ENCODE data around the gene CFAP100.

CFAP100 gene

GRCh38 chr3:126357295-126358037 lies 37.2 kb upstream of the CFAP100 start, which contains the start of gene KLF15:
KLF15 (minus strand) TSS chr3:126357408; CDS start chr3:126352922, 4,486 bp downstream.
- peak; percentile 50 for DNase-seq

GRCh38 chr3:126358038-126358815 lies 36.5 kb upstream of the CFAP100 start:
- DNase-seq: peak; percentile 18

GRCh38 chr3:126358816-126359181 lies 35.9 kb upstream of the CFAP100 start:
- DNase-seq: no peak

GRCh38 chr3:126360046-126360713 lies 34.5 kb upstream of the CFAP100 start:
- no peak for DNase-seq

GRCh38 chr3:126360714-126361060 lies 34.0 kb upstream of the CFAP100 start:
- no peak for DNase-seq

GRCh38 chr3:126361211-126361610 lies 33.5 kb upstream of the CFAP100 start:
- no peak for DNase-seq

GRCh38 chr3:126364130-126364695 lies 30.5 kb upstream of the CFAP100 start:
- no peak for DNase-seq

- no peak for DNase-seq
Measured at GRCh38 chr3:126364731-126365301, 29.9 kb upstream of the CFAP100 start.

GRCh38 chr3:126365351-126366277 lies 29.1 kb upstream of the CFAP100 start:
- no peak for DNase-seq

- no peak for DNase-seq
Measured at GRCh38 chr3:126367316-126367805, 27.3 kb upstream of the CFAP100 start.

- DNase-seq: no peak
Measured at GRCh38 chr3:126369490-126369889, 25.2 kb upstream of the CFAP100 start.

- DNase-seq: no peak
Measured at GRCh38 chr3:126370055-126370454, 24.7 kb upstream of the CFAP100 start.

- DNase-seq: no peak
Measured at GRCh38 chr3:126370606-126371005, 24.1 kb upstream of the CFAP100 start.

GRCh38 chr3:126371096-126371705 lies 23.5 kb upstream of the CFAP100 start:
- no peak for DNase-seq

- no peak for DNase-seq
Measured at GRCh38 chr3:126372413-126373145, 22.1 kb upstream of the CFAP100 start.

- DNase-seq: no peak
Measured at GRCh38 chr3:126373146-126373613, 21.5 kb upstream of the CFAP100 start.

GRCh38 chr3:126373682-126374601 lies 20.8 kb upstream of the CFAP100 start:
- DNase-seq: no peak

- no peak for DNase-seq
Measured at GRCh38 chr3:126375835-126376331, 18.8 kb upstream of the CFAP100 start.

GRCh38 chr3:126376444-126376843 lies 18.3 kb upstream of the CFAP100 start:
- DNase-seq: no peak

Measured in NCI-H510A (cell line).